ENCODE results near the gene PTGES3L. TPM values are rescaled to one million over a fixed set of nuclear protein-coding genes. Genes with fewer than 3 reads are reported as not detected.
"Not testable (repeated sequence)": the region's sequence is repeated elsewhere in the genome, so short reads cannot be mapped to it uniquely, and the experiment has no call there.

PTGES3L gene
- total RNA-seq, 1 donor from 2014 or later = 0.25 TPM

GRCh38 chr17:42985225-42985624 lies 5.3 kb upstream of the PTGES3L start:
- no peak for DNase-seq (ENCODE audit: low spot score)
- no peak for ATAC-seq

GRCh38 chr17:42982266-42982665 lies 2.4 kb upstream of the PTGES3L start:
- DNase-seq (ENCODE audit: low spot score) = no peak
- ATAC-seq = no peak

- DNase-seq (ENCODE audit: low spot score) = peak; percentile 56
- peak; percentile 86 for ATAC-seq
These were observed 1.0 kb upstream of the PTGES3L start for GRCh38 chr17:42980766-42981397.

GRCh38 chr17:42980274-42980765 lies 440 bp upstream of the PTGES3L start, which contains the start of gene RUNDC1:
Gene RUNDC1 (plus strand): TSS chr17:42980565. CDS start chr17:42980577, 12 bp downstream.
- peak; percentile 93 for DNase-seq (ENCODE audit: low spot score)
- peak; percentile 95 for ATAC-seq

GRCh38 chr17:42975701-42976100 lies 4.2 kb downstream of the PTGES3L start:
- DNase-seq (ENCODE audit: low spot score); ATAC-seq: not testable (repeated sequence)

GRCh38 chr17:42975265-42975664 lies 4.6 kb downstream of the PTGES3L start:
- no peak for DNase-seq (ENCODE audit: low spot score)
- ATAC-seq = no peak

GRCh38 chr17:42973323-42973722 lies 6.6 kb downstream of the PTGES3L start:
- ATAC-seq = not testable (repeated sequence)

GRCh38 chr17:42971589-42971988 lies 8.3 kb downstream of the PTGES3L start:
- no peak for ATAC-seq
- no peak for DNase-seq (ENCODE audit: low spot score)

More at GRCh38 chr17:42973323-42973722, 6.6 kb downstream of the PTGES3L start:
- DNase-seq (ENCODE audit: low spot score) = not testable (repeated sequence)

GRCh38 chr17:42969001-42969581 lies 10.8 kb downstream of the PTGES3L start:
- no peak for ATAC-seq
- no peak for DNase-seq (ENCODE audit: low spot score)

GRCh38 chr17:42967925-42968324 lies 12.0 kb downstream of the PTGES3L start:
- no peak for ATAC-seq
- no peak for DNase-seq (ENCODE audit: low spot score)

GRCh38 chr17:42964161-42964932 lies 15.5 kb downstream of the PTGES3L start, which contains the start of gene AARSD1:
Gene AARSD1 (minus strand): TSS chr17:42964454. CDS start chr17:42964440, 14 bp downstream.
- ATAC-seq = peak; percentile 98
- DNase-seq (ENCODE audit: low spot score) = peak; percentile 95

GRCh38 chr17:42953669-42954068 lies 26.2 kb downstream of the PTGES3L start:
- ATAC-seq (no peak), DNase-seq (ENCODE audit: low spot score) (no peak)

- no peak for ATAC-seq
These were observed 29.7 kb downstream of the PTGES3L start for GRCh38 chr17:42950044-42950783.

GRCh38 chr17:42946812-42947211 lies 33.1 kb downstream of the PTGES3L start:
- ATAC-seq (no peak), DNase-seq (ENCODE audit: low spot score) (no peak)

More at GRCh38 chr17:42950044-42950783, 29.7 kb downstream of the PTGES3L start:
- DNase-seq (ENCODE audit: low spot score) = no peak

GRCh38 chr17:42944211-42944610 lies 35.7 kb downstream of the PTGES3L start:
- no peak for DNase-seq (ENCODE audit: low spot score)
- ATAC-seq = no peak

- DNase-seq (ENCODE audit: low spot score) = no peak
- ATAC-seq = peak; percentile 90
These were observed 41.9 kb downstream of the PTGES3L start for GRCh38 chr17:42937712-42938596.

GRCh38 chr17:42929497-42929844 lies 50.4 kb downstream of the PTGES3L start:
- ATAC-seq = no peak

GRCh38 chr17:42928714-42929496 lies 51.0 kb downstream of the PTGES3L start:
- ATAC-seq (peak; percentile 98), DNase-seq (ENCODE audit: low spot score) (peak; percentile 58)

More at GRCh38 chr17:42929497-42929844, 50.4 kb downstream of the PTGES3L start:
- DNase-seq (ENCODE audit: low spot score) = no peak

GRCh38 chr17:42924891-42925290 lies 55.0 kb downstream of the PTGES3L start:
- no peak for ATAC-seq
- DNase-seq (ENCODE audit: low spot score) = no peak
